ENCODE measurements around the gene GTF2IRD1. TPM values are rescaled to one million over a fixed set of nuclear protein-coding genes. Genes with fewer than 3 reads are reported as not detected.

The GTF2IRD1 gene
- total and polyA plus RNA-seq, 10 donors, result 2.4 to 6.6 (median 3.6) TPM

GRCh38 chr7:74606909-74607510, 153.3 kb downstream of the GTF2IRD1 start:
- peaks cover 3 to 17% (median 14%) of the 10 kb centered on the region in 6 donors for H3K4me1 ChIP-seq
- H3K4me3 ChIP-seq, result peak overlapping the region; percentile 31 to 67 (median 38)
- no peaks in the 10 kb centered on the region for H3K9me3 ChIP-seq
- H3K36me3 ChIP-seq, result no peaks in the 10 kb centered on the region
- peaks cover 0 to 5% (median 0%) of the 10 kb centered on the region in 7 donors for H3K27me3 ChIP-seq (replicated peaks in 1 of 7)
- H3K27ac ChIP-seq, result no peak overlapping the region
- intact Hi-C loops (cut with DNase I; ENCODE audit: low total_unique reads), result no loop called here
- DNase-seq, result no peak
- TF ChIP-seq, protein P1, sequence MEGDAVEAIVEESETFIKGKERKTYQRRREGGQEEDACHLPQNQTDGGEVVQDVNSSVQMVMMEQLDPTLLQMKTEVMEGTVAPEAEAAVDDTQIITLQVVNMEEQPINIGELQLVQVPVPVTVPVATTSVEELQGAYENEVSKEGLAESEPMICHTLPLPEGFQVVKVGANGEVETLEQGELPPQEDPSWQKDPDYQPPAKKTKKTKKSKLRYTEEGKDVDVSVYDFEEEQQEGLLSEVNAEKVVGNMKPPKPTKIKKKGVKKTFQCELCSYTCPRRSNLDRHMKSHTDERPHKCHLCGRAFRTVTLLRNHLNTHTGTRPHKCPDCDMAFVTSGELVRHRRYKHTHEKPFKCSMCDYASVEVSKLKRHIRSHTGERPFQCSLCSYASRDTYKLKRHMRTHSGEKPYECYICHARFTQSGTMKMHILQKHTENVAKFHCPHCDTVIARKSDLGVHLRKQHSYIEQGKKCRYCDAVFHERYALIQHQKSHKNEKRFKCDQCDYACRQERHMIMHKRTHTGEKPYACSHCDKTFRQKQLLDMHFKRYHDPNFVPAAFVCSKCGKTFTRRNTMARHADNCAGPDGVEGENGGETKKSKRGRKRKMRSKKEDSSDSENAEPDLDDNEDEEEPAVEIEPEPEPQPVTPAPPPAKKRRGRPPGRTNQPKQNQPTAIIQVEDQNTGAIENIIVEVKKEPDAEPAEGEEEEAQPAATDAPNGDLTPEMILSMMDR (IDR thresholded peaks at IDR 0.05 in 8 of 11, conservative IDR thresholded peaks at IDR 0.05 in 3 of 11), result no peak
- TF ChIP-seq POLR2AphosphoS5 (IDR thresholded peaks at IDR 0.05) (no peak), POLR2A (IDR thresholded peaks at IDR 0.05) (no peak)
- 77 to 84% (median 79%) methylated on average over 15 of the region's 15 CpGs for WGBS, 5 donors

GRCh38 chr7:74612015-74612829, 158.5 kb downstream of the GTF2IRD1 start:
- intact Hi-C loops (cut with DNase I; ENCODE audit: low total_unique reads), result no loop called here
- Histone ChIP-seq H3K36me3 (no peaks in the 10 kb centered on the region), H3K27me3 (replicated peaks in 1 of 7) (no peaks in the 10 kb centered on the region), H3K27ac (no peak overlapping the region), H3K4me1 (peaks cover 4 to 13% (median 7%) of the 10 kb centered on the region in 6 donors), H3K9me3 (no peaks in the 10 kb centered on the region), H3K4me3 (no peak overlapping the region)
- no peak for DNase-seq
- WGBS, 5 donors, result 65 to 68% (median 68%) methylated on average over 11 of the region's 11 CpGs
- TF ChIP-seq POLR2A (IDR thresholded peaks at IDR 0.05) (no peak), POLR2AphosphoS5 (IDR thresholded peaks at IDR 0.05) (no peak)
- TF ChIP-seq, protein P1 (IDR thresholded peaks at IDR 0.05 in 8 of 11, conservative IDR thresholded peaks at IDR 0.05 in 3 of 11), result no peak

DNA sequence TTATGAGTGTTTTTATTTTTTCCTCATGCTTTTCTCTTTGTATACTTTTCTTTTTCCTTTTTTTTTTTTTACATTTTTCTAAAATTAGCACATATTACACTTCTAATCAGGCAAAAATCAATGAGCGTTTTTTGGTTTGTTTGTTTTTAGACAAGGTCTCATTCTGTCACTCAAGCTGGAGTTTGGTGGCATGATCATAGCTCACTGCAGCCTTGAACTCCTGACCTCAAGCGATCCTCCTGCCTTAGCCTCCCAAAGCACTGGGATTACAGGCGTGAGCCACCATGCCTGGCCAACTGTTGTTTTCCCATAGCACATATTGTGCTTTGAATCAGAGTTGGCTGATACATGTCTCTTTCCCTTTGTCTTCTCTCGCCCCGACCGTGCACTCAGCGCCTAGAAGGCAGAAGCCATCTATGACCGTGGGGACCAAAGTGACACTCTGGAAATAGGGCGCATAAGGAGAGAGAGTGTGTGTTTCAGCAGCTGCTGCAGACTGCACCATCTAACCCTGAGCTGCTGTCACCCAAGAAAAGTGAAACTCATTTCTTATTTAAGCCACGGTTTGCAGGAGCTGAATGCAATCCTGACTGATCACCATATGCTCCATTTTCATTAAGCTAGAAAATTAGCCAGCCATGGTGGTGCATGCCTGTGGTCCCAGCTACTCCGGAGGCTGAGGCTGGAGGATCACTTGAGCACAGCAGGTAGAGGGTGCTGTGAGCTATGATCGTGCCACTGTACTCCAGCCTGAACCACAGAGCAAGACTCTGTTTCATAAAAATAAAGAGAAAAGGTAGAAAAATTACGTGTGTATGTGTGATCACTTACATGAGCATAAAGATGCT, 162.5 kb downstream of the GTF2IRD1 start:
- intact Hi-C loops (cut with DNase I; ENCODE audit: low total_unique reads), result no loop called here
- no peaks in the 10 kb centered on the region for H3K36me3 ChIP-seq
- H3K4me3 ChIP-seq, result no peak overlapping the region
- no peaks in the 10 kb centered on the region for H3K9me3 ChIP-seq
- H3K27ac ChIP-seq, result no peak overlapping the region
- no peaks in the 10 kb centered on the region for H3K27me3 ChIP-seq (replicated peaks in 1 of 7)
- WGBS, 5 donors, result 82 to 89% (median 86%) methylated on average over 13 of the region's 13 CpGs
- H3K4me1 ChIP-seq, result peaks cover 4 to 24% (median 14%) of the 10 kb centered on the region in 6 donors
- DNase-seq, result no peak
- TF ChIP-seq POLR2AphosphoS5 (IDR thresholded peaks at IDR 0.05) (no peak), POLR2A (IDR thresholded peaks at IDR 0.05) (no peak)
- TF ChIP-seq, protein P1 (IDR thresholded peaks at IDR 0.05 in 8 of 11, conservative IDR thresholded peaks at IDR 0.05 in 3 of 11), result no peak

All from spleen (tissue), 11 donors.